GM19452 (cell line): ENCODE data around the gene PTPN12.
"Not testable (repeated sequence)": the region's sequence is repeated elsewhere in the genome, so short reads cannot be mapped to it uniquely, and the experiment has no call there.

Source experiments
- ATAC-seq: cut with Tn5 transposase; IDR thresholded peaks from one replicate; pipeline ENCODE4 v1.9.1; 2021; ENCODE audit not compliant: unreplicated experiment

Gene PTPN12

DNA sequence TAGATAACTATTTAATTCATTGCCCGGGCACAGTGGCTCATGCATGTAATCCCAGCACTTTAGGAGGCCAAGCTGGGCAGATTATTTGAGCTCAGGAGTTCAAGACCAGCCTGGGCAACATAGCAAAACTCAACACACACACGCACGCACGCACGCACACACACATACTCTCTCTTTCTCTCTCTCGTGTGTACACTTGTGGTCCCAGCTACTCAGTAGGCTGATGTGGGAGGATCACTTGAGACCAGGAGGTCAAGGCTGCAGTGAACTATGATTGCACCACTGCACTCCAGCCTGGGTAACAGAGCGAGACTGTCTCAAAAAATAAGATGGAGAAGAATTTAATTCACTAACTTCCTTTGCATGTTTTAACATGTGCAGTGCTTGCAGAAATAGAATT is 38.1 kb downstream of the PTPN12 start:
- ATAC-seq, result no peak

DNA sequence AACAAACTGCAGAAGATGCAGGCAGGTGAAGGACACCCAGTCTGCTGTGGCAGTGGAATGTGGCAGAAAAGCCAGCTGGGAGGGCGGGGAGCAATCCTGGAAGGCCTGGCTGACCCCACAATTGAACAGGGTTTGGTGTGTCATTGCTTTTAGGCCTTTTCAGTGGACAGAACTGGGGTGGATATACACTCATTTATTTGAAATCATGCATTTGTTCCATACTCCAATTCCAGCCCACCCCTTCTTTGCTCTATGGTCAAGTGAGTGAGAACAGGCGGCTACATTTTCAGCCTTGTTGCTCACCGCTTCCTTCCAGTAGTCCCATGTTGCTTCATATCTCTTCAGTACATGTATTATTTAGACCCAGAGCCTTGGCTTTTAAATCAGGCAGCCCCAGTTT is 39.8 kb downstream of the PTPN12 start:
- ATAC-seq, result no peak

DNA sequence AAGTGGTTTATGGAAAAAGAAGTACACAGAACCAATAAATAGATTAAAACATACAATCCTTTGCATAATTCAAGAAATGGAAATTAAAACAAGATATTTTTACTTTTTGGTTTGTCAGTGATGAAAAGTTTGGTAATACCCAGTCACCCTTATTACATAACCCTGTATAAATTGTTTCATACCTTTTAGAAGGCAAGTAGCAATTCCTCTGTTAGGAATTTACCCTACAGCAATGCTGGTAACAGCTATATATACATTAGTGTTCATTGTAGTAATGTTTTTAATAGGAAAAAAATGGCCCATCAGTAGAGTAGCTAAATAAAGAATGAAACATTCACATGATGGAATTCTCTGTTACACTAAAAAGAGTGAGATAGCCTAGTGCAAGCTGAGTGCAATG is 42.7 kb downstream of the PTPN12 start:
- ATAC-seq, result no peak

DNA sequence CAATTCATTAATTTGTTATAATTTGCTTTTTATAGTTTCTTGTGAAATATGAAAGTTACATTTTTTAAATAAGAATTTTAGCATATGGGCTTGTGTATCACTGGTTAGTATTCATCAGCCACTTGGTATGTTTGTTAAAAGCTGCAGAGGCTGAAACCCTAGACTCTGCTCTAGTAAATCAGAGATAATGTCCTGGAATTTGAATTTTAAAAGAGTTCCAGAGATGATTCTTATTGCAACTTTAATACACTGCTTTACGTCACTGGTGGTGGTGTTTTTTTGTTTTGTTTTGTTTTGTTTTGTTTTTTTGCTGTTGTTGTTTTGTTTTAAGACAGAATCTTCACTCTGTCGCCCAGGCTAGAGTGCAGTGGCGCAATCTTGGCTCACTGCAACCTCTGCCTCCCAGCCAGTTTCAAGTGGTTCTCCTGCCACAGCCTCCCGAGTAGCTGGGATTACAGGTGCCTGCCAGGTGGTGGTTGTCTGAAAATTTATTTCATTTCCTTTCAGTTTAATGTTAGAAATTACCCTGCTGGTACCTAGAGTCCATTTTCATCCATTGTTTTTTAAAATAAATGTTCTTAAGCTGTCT is 43.8 kb downstream of the PTPN12 start:
- ATAC-seq, result no peak

DNA sequence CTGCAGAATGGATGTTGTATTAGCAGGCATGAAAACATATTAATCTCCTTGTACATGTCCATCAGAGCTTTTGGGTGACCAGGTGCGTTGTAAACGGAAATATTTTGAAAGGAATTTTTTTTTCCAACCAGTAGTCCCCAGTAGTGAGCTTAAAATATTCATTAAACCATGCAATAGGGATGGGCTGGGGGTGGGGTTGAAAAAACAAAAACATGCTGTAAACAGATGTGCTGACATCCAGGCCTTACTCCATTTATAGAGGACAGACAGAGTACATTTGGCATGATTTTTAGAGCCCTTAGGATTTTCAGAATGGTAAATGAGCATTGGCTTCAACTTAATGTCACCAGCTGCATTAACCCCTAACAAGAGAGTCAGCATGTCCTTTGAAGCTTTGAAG is 50.2 kb downstream of the PTPN12 start:
- ATAC-seq, result no peak

DNA sequence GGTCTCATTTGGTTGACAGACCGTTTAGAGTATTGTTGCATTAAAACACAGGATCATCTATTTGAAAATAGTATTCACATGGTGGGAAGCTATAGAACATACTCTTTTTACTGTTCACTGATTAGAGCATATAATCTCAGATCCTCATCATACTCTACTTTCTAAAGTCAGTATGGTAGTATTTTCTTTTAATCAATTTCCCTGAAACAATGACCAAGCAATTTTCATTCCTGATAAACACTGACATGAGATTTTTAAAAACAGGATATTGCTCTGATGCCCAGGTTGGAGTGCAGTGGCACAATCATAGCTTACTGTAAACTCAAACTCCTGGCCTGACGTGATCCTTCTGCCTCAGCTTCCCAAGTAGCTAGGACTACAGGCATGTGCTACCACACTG is 63.9 kb downstream of the PTPN12 start:
- ATAC-seq, result no peak

DNA sequence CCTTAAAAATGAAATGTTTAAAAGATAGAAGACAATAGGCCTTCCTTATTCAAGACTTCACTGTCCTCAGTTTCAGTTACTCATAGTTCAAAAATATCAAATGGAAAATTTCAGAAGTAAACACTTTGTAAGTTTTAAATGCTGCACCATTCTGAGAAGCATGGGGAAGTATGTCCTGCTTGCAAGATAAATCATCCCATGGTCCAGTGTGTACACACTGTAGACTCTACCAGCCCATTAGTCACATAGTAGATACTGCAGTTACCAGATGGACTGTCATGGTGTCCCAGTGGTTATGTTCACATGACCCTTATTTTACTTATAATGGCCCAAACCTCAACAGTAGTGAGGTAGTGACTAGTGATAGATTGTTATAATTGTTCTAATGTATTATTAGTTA is 69.5 kb downstream of the PTPN12 start:
- no peak for ATAC-seq

DNA sequence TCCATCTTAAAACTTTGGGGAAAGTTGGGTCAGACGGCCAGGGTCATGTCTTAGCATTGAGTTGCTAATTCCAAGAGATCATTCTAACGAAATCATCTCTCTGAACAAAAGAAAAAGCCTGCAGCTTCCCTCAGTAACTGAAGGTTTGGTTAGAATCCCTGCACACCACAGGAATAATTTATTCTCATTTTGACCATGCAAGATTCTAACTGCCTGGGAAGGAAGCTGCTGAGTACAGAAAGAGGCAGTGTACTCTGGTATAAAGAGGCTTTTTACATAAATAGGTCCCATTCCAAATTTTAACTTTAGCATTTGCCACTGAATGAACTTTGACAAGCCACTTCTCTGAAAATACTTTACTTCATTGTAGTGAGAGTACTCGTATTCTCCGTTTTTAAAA is 82.2 kb downstream of the PTPN12 start:
- no peak for ATAC-seq

DNA sequence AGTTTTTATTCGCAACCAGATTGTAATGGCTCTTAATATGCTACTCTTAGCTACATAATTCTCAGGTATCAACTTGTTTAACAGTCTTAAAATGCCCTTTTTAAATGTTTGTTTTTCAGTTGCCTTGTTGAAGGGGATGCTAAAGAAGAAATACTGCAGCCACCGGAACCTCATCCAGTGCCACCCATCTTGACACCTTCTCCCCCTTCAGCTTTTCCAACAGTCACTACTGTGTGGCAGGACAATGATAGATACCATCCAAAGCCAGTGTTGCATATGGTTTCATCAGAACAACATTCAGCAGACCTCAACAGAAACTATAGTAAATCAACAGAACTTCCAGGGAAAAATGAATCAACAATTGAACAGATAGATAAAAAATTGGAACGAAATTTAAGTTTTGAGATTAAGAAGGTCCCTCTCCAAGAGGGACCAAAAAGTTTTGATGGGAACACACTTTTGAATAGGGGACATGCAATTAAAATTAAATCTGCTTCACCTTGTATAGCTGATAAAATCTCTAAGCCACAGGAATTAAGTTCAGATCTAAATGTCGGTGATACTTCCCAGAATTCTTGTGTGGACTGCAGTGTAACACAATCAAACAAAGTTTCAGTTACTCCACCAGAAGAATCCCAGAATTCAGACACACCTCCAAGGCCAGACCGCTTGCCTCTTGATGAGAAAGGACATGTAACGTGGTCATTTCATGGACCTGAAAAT is 89.7 kb downstream of the PTPN12 start:
- no peak for ATAC-seq

DNA sequence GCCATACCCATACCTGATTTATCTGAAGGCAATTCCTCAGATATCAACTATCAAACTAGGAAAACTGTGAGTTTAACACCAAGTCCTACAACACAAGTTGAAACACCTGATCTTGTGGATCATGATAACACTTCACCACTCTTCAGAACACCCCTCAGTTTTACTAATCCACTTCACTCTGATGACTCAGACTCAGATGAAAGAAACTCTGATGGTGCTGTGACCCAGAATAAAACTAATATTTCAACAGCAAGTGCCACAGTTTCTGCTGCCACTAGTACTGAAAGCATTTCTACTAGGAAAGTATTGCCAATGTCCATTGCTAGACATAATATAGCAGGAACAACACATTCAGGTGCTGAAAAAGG is 90.2 kb downstream of the PTPN12 start:
- no peak for ATAC-seq

- no peak for ATAC-seq
Measured at GRCh38 chr7:77629797-77630196, 92.7 kb downstream of the PTPN12 start.

DNA sequence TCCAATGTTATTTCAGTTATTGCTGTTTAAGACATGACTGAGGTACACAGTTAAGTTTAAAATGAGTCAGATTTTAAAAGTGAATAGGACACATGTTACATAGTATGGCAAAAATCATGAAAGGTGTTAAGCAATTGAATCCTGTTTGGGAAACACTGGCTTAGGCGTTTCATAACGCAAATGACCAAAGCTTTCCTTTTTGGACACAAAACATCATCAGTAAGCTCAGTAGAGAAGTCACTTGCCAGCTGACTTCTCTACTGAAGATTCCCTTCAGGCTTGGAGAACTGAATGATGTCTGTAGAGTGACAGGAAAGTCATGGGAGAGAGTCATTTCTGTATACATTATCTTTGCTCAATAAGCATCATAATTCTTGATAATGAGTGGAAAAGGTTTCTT is 94.7 kb downstream of the PTPN12 start:
- ATAC-seq, result no peak

- ATAC-seq, result no peak
Measured at GRCh38 chr7:77644774-77645173, 107.7 kb downstream of the PTPN12 start.

- no peak for ATAC-seq
Measured at GRCh38 chr7:77648742-77649338, 111.7 kb downstream of the PTPN12 start.

GRCh38 chr7:77649716-77650349 is 112.7 kb downstream of the PTPN12 start:
- no peak for ATAC-seq

DNA sequence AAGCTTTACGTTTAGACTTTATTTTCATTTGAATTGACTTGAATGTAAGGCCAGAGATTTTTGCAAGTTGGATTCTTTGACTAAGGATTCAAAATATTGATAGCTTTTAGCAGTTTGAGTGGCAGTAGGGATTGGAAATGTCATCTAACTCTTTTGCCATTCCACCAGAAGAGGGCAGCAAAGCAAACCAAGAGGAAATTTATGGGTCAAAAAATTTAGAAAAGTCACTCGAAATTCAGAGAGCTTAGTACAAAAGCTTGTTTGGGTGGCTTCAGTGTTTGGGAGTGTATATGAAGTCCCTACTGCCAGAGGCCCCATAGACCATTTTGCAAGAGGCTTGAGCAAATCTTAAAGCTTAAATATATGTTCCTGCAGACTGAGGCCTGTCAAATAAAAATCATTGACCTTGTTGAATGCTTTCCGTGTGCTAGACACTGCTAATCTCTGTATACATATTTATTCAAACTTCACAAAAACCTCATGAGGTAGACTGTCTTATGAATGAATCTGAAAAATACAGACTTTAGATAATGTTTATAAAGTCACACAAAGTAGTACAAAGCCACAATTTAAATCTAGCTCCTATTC is 114.6 kb downstream of the PTPN12 start:
- no peak for ATAC-seq

DNA sequence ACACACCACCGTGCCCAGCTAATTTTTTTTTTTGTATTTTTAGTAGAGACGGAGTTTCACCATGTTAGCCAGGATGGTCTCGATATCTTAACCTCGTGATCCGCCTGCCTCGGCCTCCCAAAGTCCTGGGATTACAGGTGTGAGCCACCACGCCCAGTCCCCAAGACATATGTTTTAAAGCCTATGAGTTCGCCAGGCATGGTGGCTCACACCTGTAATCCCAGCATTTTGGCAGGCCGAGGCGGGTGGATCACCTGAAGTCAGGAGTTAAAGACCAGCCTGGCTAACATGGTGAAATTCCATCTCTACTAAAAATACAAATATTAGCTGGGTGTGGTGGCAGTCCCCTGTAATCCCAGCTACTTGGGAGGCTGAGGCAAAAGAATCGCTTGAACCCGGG is 115.7 kb downstream of the PTPN12 start:
- not testable (repeated sequence) for ATAC-seq

- ATAC-seq, result no peak
Measured at GRCh38 chr7:77653572-77653971, 116.5 kb downstream of the PTPN12 start.

- ATAC-seq, result no peak
Measured at GRCh38 chr7:77655356-77655755, 118.3 kb downstream of the PTPN12 start.

GRCh38 chr7:77655836-77656455 is 118.9 kb downstream of the PTPN12 start:
- ATAC-seq, result no peak

DNA sequence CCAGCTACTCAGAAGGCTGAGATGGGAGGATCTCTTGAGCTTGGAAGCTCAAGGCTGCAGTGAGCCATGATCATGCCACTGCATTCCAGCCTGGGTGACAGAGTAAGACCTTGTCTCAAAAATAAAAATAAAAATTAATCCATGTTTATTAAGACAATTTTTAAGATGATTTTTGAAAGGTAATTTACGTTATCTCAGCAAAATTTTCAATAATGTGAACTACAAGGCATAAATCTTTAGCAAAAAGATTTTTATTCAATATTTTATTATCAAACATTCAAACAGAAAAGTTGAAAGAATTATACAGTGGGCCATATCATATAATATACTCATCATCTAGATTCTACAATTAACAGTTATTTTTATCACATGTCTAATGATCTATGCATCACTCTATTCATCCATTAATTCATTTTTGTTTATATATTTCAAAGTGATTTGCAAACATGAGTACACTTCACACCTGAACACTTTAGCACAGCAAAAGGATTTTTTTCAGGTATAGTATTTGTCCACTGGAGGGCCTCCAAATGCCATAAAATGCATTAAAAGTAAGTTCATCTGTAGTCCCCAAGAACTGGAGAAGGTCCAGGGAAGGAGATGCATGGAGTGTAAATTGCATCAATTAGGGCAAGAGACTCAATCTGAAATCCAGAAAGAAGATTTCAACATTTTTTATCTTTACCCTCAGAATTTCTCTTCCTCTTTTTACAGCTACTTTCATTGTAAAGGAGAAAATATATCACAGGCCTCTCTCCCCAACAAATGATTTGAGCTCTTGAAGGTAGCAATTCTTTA is 120.5 kb downstream of the PTPN12 start:
- no peak for ATAC-seq
